GM10266 (cell line): ENCODE results near the gene SLC6A6.

Source experiments
- DNase-seq: peaks from one replicate; pipeline ENCODE4 v3.0.0; 2012; ENCODE audit errors: extremely low spot score
- CTCF ChIP-seq: IDR thresholded peaks from 2 replicates; pipeline ENCODE4 v1.5.1; 2012; ENCODE audit warnings: mild to moderate bottlenecking, low read depth; ENCODE audit not compliant: control insufficient read depth, insufficient read depth; ENCODE audit errors: missing control alignments

Gene SLC6A6

GRCh38 chr3:14481018-14481645 lies 78.7 kb downstream of the SLC6A6 start:
- no peak for TF ChIP-seq CTCF
- DNase-seq: no peak

GRCh38 chr3:14481646-14482036 lies 79.2 kb downstream of the SLC6A6 start:
- TF ChIP-seq CTCF: no peak

GRCh38 chr3:14482271-14482721 lies 79.9 kb downstream of the SLC6A6 start:
- TF ChIP-seq CTCF: no peak
- DNase-seq: no peak

More at GRCh38 chr3:14481646-14482036, 79.2 kb downstream of the SLC6A6 start:
- no peak for DNase-seq

GRCh38 chr3:14483286-14483685 lies 80.9 kb downstream of the SLC6A6 start:
- no peak for TF ChIP-seq CTCF
- DNase-seq: no peak

GRCh38 chr3:14484741-14485140 lies 82.3 kb downstream of the SLC6A6 start:
- DNase-seq: no peak
- no peak for TF ChIP-seq CTCF

- DNase-seq: no peak
- TF ChIP-seq CTCF: no peak
Observed at GRCh38 chr3:14485981-14486380, 83.6 kb downstream of the SLC6A6 start.

GRCh38 chr3:14486460-14486859 lies 84.1 kb downstream of the SLC6A6 start:
- no peak for DNase-seq

More at GRCh38 chr3:14486460-14486859, 84.1 kb downstream of the SLC6A6 start:
- TF ChIP-seq CTCF: no peak
